ENCODE results near the gene CCDC40.

Gene CCDC40

GRCh38 chr17:80132906-80133625 lies 96.6 kb downstream of the CCDC40 start:
- Histone ChIP-seq H3K9me3 (ENCODE audit: control insufficient read depth, insufficient read depth, low read length) (no peaks in the 10 kb centered on the region), H3K4me1 (ENCODE audit: insufficient read depth, low read length) (no peaks in the 10 kb centered on the region), H3K9ac (ENCODE audit: low read depth, low read length) (no peak overlapping the region), H3K36me3 (ENCODE audit: insufficient read depth, low read length) (peaks cover 36% of the 10 kb centered on the region)

- Histone ChIP-seq H3K4me1 (ENCODE audit: insufficient read depth, low read length) (no peaks in the 10 kb centered on the region), H3K36me3 (ENCODE audit: insufficient read depth, low read length) (peaks cover 41% of the 10 kb centered on the region), H3K9ac (ENCODE audit: low read depth, low read length) (no peak overlapping the region), H3K9me3 (ENCODE audit: control insufficient read depth, insufficient read depth, low read length) (no peaks in the 10 kb centered on the region)
Measured at GRCh38 chr17:80133626-80133970, 97.2 kb downstream of the CCDC40 start.

DNA sequence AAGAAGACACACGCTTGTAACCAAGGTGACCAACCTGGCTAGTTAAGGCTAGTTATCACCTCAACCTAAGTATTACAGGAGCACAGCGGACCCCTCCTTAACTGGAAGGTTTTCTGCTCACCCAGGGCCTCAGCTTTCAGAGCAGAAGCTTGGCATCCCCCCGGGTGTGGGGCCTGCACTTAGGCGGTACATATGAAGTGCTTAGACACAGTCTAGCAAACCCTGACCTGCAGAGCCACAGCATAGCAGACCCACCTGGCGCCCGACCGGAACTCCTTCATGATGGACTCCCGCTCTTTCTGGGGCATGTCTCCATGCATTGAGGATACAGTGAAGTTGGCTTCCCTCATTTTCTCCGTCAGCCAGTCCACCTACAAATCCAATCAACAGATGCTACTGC lies 100.7 kb downstream of the CCDC40 start:
- no peaks in the 10 kb centered on the region for H3K9me3 ChIP-seq (ENCODE audit: control insufficient read depth, insufficient read depth, low read length)
- H3K36me3 ChIP-seq (ENCODE audit: insufficient read depth, low read length), result peaks cover 74% of the 10 kb centered on the region
- H3K4me1 ChIP-seq (ENCODE audit: insufficient read depth, low read length), result no peaks in the 10 kb centered on the region
- H3K9ac ChIP-seq (ENCODE audit: low read depth, low read length), result no peak overlapping the region

DNA sequence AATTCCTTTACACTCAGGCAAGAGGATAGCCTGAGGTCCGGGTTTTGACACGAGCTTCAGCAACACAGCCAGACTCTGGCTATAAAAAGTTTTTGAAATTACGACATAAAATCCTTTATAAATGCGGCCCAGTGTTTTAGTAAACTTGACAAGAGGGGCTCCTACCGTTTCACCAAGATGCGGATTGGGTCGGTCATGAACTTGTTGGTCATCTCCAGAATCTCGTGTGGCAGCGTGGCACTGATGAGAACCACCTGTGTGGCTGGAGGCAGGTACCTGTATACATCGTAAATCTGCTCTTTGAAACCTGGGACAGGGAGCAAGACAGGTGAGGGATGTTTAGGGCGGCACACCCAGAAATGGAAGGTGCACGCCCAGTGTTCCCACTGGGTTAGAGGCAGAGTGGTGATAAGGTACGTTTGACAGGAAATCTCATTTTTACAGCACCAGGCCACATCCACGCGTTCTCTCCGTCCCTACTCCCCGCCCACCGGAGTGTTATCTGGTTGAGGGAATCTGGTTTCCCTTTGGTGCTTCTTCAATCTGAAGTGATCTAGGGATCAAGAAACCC lies 102.5 kb downstream of the CCDC40 start:
- Histone ChIP-seq H3K36me3 (ENCODE audit: insufficient read depth, low read length) (peaks cover 79% of the 10 kb centered on the region), H3K9me3 (ENCODE audit: control insufficient read depth, insufficient read depth, low read length) (no peaks in the 10 kb centered on the region), H3K9ac (ENCODE audit: low read depth, low read length) (no peak overlapping the region), H3K4me1 (ENCODE audit: insufficient read depth, low read length) (no peaks in the 10 kb centered on the region)

- Histone ChIP-seq H3K4me1 (ENCODE audit: insufficient read depth, low read length) (peaks cover 6% of the 10 kb centered on the region), H3K9ac (ENCODE audit: low read depth, low read length) (no peak overlapping the region), H3K36me3 (ENCODE audit: insufficient read depth, low read length) (peaks cover 71% of the 10 kb centered on the region), H3K9me3 (ENCODE audit: control insufficient read depth, insufficient read depth, low read length) (no peaks in the 10 kb centered on the region)
Measured at GRCh38 chr17:80141463-80142165, 105.2 kb downstream of the CCDC40 start.

DNA sequence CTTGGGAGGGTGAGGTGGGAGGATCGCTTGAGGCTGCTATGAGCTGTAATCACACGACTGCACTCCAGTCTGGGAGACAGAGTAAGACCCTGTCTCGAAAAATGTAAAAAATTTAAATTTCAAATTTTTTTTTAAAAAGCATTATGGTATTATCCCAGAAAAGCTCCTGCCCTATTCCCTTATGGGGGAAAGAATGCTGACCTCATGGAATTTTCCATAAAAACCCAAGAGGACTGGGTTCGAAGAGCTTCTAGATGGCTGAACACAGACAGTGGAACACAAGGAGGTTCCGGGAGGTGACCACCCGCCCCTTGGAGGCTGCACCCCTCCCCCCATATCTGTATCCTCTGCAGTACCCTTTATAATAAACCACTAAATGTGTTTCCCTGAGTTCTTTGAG lies 106.5 kb downstream of the CCDC40 start:
- no peaks in the 10 kb centered on the region for H3K9me3 ChIP-seq (ENCODE audit: control insufficient read depth, insufficient read depth, low read length)
- H3K9ac ChIP-seq (ENCODE audit: low read depth, low read length), result no peak overlapping the region
- H3K4me1 ChIP-seq (ENCODE audit: insufficient read depth, low read length), result peaks cover 6% of the 10 kb centered on the region
- peaks cover 57% of the 10 kb centered on the region for H3K36me3 ChIP-seq (ENCODE audit: insufficient read depth, low read length)

DNA sequence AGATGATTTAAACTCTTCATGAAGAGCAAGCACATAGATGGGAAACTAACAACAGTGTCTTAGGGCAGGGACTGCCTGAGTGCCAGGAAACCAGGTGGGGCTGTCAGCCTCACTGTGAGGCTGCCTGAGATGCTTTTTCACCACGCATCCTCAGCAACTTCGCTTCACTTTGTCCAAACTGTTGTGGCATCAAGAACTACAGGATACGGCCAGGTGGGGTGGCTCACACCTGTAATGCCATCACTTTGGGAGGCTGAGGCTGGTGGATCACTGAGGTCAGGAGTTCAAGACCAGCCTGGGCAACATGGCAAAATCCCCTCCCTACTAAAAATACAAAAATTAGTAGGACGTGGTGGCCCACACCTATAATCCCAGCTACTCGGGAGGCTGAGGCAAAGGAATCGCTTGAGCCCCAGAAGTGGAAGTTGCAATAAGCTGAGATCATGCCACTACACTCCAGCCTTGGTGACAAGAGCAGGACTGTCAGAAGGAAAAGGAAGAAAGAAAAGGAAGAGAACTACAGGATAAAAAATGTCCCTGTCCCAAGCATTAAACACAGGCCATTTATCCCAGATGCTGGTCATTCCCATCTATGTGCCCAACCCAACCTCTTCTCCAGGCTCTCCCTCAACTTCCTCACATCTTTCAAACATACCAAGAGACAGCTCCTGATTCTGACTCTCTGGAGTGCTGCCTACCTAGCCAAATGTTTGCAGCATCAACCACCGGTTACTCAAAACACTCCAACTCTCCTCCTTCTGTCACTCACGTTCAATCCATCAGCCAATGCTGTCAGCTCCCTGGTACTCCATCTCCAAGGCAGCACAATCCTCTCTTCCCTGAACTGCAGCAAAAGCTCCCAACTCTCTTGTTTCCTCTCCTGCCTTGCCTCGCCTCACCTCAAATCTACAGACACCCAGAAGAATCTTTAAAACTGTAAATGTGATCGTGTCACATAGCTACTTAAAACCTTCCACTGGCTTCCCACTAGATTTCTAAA lies 108.9 kb downstream of the CCDC40 start:
- H3K4me1 ChIP-seq (ENCODE audit: insufficient read depth, low read length), result peaks cover 6% of the 10 kb centered on the region
- no peaks in the 10 kb centered on the region for H3K9me3 ChIP-seq (ENCODE audit: control insufficient read depth, insufficient read depth, low read length)
- peaks cover 33% of the 10 kb centered on the region for H3K36me3 ChIP-seq (ENCODE audit: insufficient read depth, low read length)
- peak overlapping the region; percentile 80; the same call in 1 of the 2 replicates for H3K9ac ChIP-seq (ENCODE audit: low read depth, low read length)

- Histone ChIP-seq H3K36me3 (ENCODE audit: insufficient read depth, low read length) (peaks cover 25% of the 10 kb centered on the region), H3K9me3 (ENCODE audit: control insufficient read depth, insufficient read depth, low read length) (no peaks in the 10 kb centered on the region), H3K4me1 (ENCODE audit: insufficient read depth, low read length) (peaks cover 6% of the 10 kb centered on the region), H3K9ac (ENCODE audit: low read depth, low read length) (peak overlapping the region; percentile 80)
Measured at GRCh38 chr17:80146121-80147034, 109.9 kb downstream of the CCDC40 start.

DNA sequence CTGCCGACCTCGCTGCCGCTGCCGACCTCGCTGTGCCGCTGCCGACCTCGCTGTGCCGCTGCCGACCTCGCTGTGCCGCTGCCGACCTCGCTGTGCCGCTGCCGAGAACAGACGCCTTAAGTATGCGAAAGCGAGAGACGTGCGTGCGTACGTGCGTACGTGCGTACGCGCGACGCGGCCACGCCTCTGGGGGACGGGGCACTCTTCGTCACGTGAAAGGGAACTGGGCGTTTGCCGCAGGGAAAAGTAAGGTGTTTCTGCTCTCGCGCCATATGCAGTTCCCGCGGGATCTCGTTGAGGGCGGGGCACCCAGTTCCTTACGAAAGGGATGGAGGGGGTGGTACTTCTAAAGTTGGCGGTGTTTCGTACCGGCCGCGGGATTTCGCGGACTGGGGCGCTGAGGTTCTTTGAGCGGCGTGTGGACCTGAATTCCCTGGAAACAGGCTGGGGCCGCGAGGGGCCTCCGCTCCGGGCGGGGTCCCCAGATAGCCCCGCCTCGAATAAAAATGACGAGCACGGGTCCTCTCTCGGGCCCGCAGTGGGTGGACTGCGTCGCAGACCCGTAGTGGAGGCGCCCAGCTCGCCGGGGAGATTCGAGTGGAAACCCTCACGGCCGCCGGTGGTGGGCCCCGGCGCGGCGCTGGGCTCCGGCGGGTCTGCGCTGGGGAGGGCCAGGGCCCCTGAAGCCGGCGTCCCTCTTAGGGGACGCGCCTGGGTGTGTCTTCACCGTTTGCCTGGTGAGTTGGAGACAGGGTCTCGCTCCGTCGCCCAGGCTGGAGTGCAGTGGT lies 110.8 kb downstream of the CCDC40 start, which contains the start of gene EIF4A3:
Gene EIF4A3 (minus strand): TSS at position 94 of the 788 bp plus-strand sequence. CDS start 167 bp downstream, outside the sequence.
- Histone ChIP-seq H3K4me1 (ENCODE audit: insufficient read depth, low read length) (peaks cover 12% of the 10 kb centered on the region), H3K36me3 (ENCODE audit: insufficient read depth, low read length) (peaks cover 16% of the 10 kb centered on the region), H3K9me3 (ENCODE audit: control insufficient read depth, insufficient read depth, low read length) (no peaks in the 10 kb centered on the region), H3K9ac (ENCODE audit: low read depth, low read length) (peak within 1 kb of the TSS; percentile 80)

All from ES-I3 (cell line).